NCI-H1417 treated with DMSO at 0.1 percent for 48 hours (cell line): ENCODE results near the gene SESTD1.
"Not testable (repeated sequence)": the region's sequence is repeated elsewhere in the genome, so short reads cannot be mapped to it uniquely, and the experiment has no call there.

ENCODE experiments used
- DNase-seq: peaks from one replicate; lab custom pipeline; 2025; lab: John Stamatoyannopoulos, UW

The SESTD1 gene

DNA sequence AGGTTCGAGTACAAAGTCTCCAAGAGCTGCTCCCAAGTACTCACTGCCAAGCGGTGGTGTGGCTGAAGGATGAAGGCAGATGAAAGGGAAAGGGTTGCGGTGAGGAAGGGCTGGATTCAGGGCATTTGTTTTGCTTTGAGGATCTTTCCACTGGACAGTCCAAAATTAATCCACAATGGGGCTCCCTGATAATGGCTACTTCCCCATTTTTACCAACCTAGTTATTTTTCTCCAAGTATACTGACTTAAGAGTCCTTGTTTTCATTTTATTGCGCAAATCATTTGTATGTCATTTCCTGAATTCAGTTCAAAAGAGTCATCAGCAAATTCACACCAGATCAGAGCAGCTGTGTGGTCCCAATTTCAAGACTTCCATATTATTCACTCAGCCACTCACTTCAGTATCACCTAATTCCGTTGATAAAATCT is 464 bp upstream of the SESTD1 start:
- no peak for DNase-seq

GRCh38 chr2:179263446-179264367 is 925 bp downstream of the SESTD1 start:
- DNase-seq: no peak

- DNase-seq: no peak
These were observed 1.6 kb downstream of the SESTD1 start for GRCh38 chr2:179263015-179263414.

DNA sequence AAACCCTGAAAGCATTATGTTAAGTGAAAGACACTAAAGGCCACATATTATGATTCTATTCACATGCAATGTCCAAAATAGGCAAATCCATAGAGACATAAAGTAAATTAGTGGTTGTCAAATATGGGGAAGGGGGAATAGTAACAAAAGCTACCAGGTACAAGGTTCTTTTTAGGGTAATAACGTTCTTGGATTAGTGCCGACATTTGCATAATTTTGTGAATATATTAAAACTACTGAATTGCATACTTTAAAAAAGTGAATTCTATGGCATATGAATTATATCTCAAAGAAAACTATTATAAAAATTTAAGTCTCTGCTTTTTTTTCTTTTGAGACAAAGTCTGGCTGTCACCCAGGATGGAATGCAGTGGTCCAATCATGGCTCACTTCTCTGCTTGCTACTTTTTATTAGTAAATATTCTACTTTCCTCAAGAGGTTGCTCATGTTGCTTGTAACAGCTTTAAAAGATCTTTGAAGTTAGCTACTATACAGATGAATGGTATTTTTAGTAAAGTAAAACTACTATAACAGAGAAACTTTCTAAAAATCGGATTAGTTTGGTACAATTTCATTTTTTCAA is 2.5 kb downstream of the SESTD1 start:
- DNase-seq: no peak

GRCh38 chr2:179261151-179261825 is 3.3 kb downstream of the SESTD1 start:
- DNase-seq: no peak

DNA sequence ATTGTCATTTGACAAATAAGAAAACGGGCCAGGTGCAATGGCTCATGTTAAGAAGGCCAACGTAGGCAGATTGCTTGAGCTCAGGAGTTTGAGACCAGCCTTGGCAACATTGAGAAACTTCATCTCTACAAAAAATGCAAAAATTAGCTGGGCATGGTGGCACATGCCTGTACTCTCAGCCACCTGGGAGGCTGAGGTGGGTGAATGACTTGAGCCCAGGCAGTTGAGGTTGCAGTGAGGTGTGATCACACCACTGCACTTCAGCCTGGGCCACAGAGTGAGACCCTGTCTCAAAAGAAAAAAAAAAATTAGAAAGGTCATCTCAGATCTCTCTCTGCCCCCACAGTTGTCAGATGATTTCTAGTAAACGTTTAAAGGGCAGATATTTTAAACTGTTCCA is 4.4 kb downstream of the SESTD1 start:
- DNase-seq: no peak

DNA sequence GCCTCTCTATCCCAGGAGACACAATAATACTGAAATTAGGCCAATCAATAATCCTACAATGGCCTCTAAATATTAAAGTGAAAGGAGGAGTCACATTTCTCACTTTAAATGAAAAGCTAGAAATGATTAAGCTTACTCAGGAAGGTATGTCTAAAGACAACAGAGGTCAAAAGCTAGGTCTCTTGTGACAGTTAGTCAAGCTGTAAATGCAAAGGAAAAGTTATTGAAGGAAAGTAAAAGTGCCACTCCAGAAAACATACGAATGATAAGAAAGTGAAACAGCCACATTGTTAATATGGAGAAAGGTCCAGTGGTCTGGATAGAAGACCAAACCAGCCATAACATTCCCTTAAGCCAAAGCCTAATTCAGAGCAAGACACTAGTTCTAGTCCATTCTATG is 9.5 kb downstream of the SESTD1 start:
- DNase-seq: no peak

DNA sequence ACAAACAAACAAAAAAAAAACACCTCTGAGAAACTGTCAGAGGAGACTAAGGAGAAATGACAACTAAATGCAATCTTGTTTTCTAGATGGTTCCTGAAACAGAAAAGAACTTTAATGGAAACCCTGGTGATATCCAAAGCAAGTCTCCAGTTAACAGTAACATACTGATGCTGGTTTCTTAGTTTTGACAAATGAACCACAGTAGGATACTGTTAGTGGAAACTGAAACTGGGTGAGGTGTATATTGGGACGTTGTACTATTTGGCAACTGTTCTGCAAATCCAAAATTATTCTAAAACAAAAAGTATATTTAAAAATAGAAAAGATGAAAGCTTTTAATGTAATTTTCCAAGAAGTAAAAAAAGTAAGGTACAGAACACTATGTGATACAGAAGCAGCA is 11.4 kb downstream of the SESTD1 start:
- no peak for DNase-seq

DNA sequence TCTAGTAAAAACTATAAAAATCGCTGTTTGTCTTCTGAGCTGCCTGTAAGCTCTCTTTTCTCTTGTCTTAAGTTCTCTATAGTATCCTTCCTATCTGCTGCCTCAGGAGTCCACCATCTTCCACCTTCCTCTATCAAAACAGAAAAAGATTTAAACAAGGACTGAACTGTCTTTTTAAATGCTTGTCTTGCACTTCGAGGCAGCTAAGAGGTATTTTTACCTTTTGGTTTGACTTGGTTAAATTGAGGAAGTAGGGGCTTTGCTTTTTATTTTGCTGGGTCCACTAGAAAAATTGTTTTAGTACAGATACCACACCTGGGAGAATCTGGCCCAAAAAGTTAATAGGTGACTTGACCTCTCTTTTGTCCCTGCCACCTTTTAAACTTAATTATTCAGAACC is 12.2 kb downstream of the SESTD1 start:
- DNase-seq: no peak

- no peak for DNase-seq
These were observed 12.8 kb downstream of the SESTD1 start for GRCh38 chr2:179251870-179252269.

GRCh38 chr2:179250848-179251504 is 13.7 kb downstream of the SESTD1 start:
- no peak for DNase-seq

- no peak for DNase-seq
These were observed 14.5 kb downstream of the SESTD1 start for GRCh38 chr2:179250095-179250494.

DNA sequence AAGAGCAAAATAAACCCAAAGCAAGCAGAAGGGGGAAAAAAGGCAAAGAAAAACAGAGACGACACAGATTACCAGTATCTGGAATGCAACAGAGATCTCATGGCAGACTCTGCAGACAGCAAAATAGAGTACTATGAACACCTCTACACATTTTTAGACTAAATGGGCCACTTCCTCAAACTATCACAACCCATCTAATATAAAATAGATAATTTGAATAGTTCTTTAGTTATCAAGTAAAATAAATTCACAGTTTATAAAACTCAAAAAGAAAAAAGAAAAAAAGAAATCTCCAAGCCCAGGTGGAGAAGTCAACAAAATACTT is 16.6 kb downstream of the SESTD1 start:
- no peak for DNase-seq

GRCh38 chr2:179247318-179248023 is 17.2 kb downstream of the SESTD1 start:
- no peak for DNase-seq

DNA sequence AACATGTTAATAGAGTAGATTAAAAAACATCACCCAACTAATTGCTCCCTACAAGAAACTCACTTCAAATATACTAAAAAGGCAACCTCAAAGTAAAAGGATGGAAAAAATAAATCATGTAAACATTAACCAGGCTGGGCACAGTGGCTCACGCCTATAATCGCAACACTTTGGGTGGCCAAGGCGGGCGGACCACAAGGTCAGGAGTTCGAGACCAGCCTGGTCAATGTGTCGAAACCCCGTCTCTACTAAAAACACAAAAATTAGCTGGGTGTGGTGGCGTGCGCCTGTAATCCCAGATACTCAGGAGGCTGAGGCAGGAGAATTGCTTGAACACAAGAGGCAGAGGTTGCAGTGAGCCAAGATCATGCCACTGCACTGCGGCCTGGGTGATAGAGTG is 18.8 kb downstream of the SESTD1 start:
- DNase-seq: not testable (repeated sequence)

GRCh38 chr2:179243046-179243445 is 21.6 kb downstream of the SESTD1 start:
- DNase-seq: no peak

- DNase-seq: no peak
These were observed 23.9 kb downstream of the SESTD1 start for GRCh38 chr2:179240481-179241451.

- DNase-seq: no peak
These were observed 24.8 kb downstream of the SESTD1 start for GRCh38 chr2:179239838-179240237.

GRCh38 chr2:179239195-179239594 is 25.4 kb downstream of the SESTD1 start:
- DNase-seq: no peak

GRCh38 chr2:179238027-179238426 is 26.6 kb downstream of the SESTD1 start:
- no peak for DNase-seq
